Activated T-helper 1 cell treated with anti-CD3 and anti-CD28 coated beads, Interleukin-2, amount 50 U/mL, for 16 hours (primary cell): ENCODE results near the gene CARMIL1.

Experiments used
- DNase-seq, 2 donors: peaks; one replicate each; pipeline ENCODE4 v3.0.0-alpha.2; 2020; ENCODE audit warnings: low read depth in 1 of 2, low spot score in 1 of 2

Gene CARMIL1

DNA sequence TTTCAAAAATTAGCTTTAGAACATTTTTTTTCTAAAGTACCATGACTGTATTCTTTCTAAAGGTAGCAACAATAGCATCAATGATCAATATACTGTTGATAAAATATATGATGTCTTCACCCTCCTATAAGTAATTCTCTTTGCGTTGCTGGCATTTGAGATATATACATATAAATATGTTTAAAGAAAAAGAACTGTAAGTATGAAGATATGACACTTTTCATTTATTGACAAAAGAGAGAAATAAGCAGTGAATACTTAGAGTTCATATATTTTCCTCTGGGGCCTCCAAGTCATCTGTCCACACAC lies 323.5 kb downstream of the CARMIL1 start:
- DNase-seq = no peak

DNA sequence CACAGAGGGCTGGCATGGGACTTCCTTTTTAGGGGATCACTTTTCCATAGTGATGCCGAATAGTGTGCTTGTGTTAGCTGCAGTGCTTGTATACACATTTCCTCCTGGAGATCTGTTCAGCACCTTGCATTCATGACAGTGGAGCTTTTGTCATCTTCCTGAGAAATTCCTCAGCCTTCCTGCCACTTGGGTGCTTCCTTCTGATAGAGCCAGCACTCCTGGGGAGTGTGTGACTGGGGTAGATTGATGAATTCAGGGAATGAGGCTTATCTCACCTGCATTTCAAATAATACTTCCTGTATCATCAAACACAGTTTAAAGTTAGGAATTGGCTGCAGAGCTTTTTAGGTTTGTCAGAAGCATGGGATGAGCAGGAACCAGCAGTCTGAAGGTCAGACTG lies 324.1 kb downstream of the CARMIL1 start:
- no peak for DNase-seq

DNA sequence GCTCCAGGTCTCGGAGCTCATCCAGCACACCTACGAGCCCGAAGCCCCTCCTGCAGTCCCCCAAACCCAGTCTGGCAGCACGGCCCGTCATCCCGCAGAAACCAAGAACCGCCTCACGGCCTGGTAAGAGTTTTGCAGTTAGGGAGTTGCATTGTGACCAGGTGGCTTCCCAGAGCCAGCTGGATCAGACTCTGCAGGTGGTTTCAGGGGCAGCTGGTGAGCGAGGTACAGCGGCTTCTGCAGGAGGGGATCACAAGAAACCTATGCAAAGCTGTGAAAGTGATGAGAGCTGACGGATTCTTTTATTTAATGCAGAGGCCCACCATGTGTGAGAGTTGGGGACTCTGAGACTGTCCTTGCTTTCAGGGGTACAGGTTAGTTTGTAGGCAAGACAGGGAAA lies 327.0 kb downstream of the CARMIL1 start:
- no peak for DNase-seq

DNA sequence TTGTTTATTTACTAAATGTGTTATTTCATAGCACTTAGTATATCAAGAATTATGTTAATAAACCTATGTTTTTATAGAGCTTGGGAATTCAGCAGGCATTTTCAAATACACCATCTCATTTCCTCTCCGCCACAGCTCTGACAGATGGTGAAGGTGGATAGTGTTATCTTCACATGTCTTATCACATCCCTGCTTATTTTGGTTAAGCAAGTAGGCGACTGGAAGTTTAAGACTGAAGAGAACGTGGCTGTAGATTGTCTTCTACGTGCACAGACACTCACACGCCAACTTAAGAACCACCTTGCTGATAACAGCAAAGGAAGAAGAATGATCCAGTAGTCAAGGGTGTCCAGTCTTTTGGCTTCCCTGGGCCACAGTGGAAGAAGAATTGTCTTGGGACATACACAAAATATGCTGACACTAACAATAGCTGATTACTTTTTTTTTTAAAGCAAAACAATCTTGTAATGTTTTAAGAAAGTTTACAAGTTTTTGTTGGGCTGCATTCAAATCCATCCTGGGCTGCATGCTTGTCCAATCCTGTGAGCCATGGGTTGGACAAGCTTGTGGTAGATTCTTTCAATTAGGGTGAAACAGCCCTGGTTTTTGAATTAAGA lies 329.5 kb downstream of the CARMIL1 start:
- no peak for DNase-seq

DNA sequence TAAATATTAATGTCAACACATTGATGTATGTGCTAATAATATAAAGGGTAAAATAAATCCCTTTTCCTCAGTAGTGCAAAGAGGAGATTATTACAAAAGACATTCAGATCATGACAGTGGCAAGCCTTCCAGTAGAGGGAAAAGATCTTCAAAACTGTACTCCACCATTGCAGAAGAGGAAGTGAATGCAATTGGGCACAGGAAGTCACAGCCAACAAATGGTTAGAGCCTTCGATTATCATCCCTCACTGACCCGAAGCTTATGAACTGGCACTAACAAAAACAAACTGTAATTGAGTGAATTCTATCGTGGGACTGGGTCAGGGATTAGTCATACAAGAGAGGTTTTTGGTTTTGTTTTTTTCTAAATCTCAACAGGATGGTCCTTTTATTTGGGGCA lies 333.5 kb downstream of the CARMIL1 start:
- no peak for DNase-seq

DNA sequence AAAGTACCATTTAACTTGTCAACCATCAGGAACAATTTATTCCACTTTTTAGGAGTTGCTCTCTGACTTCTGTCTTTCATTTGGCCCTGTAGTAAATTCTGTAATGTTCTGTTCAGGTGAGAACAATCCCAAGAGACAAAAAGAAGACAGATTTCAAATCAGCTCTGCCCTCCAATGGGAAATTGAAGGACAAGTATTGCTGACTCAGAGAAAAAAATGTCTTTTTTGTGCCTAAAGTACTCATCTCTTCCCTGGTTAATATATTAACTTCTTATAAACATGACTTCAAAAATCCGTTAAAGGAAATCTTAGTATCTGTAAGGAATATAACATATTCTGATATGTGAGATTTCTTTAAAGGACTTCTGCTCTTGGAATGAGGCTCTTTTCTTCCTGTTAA lies 334.2 kb downstream of the CARMIL1 start:
- no peak for DNase-seq

DNA sequence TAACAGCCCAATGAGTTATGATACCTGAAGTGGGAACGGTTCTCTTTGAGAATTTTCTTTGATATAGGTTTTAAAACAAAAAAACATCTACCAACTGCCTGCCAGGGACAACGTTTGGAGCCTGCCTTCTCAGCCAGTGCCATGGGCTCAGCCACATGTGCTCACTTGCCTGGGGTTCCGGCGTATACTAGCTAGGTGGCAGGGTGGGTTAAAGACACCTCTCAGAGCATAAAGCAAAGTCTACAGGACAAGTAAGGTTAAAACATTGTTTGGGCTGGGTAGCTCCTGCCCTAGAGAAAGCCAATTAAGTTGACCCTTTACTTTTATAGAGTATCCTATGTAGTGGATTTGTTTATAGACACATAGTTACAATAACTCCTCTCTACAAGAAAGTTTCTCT lies 334.9 kb downstream of the CARMIL1 start:
- no peak for DNase-seq

DNA sequence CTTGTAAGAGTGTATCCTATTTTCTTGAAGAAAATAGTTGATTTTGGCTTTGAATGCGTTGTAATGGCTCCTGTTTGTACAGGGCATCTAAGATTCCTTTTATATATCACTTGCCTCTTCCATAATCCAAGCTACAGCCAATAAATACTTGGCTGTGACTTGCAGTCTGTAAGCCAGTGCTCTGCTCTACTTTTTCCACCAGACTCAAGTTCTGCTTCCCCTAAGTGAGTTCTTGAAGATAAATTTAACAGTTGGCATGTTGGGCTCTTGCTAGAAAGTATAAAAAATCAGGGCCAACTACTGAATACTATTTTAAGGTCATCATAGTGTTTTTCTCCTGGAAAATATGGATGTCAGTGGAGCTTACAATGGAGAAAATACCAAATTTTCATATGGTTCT lies 336.3 kb downstream of the CARMIL1 start:
- no peak for DNase-seq

DNA sequence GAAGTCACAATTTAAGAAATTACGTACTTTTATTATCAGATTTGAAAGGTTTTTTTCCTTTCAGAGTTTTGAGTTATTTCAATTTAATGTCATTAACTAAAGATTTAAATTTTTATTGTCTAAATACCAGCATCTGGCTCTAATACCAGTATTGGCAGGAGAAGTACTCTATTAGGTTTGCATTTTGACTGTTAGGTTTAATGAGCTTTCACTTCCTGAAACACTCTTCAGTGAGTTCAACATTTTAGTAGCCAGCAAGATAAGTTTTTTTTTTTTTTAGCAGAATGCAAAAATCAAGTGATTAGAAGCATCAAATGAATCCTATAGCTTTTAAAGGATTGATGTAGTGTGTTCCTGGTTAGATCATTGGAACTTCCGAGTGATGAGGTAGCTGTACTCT lies 338.8 kb downstream of the CARMIL1 start:
- DNase-seq = no peak

DNA sequence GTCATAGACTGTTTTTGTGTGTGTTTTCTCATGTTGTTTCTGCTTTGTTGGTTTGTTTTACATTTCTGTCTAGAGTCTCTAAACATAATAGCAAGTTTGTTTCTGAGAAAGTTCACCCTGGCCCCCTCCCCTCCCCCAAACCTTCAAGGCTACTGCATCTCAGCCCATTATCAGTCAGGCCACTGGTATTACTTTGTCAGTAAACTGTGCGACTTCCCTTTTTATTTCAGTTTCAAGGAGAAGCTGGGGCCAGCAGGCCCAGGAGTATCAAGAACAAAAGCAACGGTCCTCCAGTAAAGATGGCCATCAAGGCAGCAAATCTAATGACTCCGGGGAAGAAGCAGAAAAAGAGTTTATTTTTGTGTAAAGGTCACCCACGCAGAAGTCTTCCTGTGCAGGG lies 340.0 kb downstream of the CARMIL1 start:
- no peak for DNase-seq

DNA sequence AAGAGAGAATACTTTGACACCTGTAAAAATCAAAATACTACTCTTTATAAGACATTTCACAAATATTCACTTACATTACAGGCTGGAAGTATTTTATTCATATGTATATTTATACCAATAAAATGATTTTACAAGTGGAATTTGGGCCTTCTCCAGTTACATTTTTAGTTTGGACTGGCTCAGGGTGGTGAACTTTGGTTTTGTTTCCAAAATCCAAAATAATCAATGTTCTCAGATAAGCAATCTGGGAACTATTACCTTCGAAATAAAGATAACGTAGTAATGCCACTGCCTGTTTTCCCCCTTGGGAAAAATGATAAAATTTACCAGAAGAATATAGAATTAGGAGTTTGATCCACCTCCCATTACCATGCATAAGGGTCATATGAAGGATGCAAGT lies 341.2 kb downstream of the CARMIL1 start:
- no peak for DNase-seq

DNA sequence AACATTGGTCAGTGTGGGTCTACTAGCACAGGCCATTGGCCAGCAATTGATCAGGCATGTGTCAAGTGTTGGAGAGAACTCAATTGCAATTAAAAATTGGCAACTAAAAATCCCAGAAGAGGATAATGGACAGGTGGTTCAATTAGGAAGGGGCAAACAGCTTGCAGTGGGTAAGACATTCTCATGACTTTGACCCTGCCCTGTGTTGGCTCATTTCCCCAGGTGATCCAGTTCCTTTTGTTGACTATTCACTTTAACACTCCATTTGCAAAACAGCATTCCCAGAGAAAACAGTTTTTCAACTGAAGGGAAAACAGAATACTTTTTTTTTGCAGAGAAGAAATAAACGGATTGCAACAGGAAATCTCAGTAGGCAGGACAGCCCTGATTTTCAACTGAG lies 343.9 kb downstream of the CARMIL1 start:
- no peak for DNase-seq

DNA sequence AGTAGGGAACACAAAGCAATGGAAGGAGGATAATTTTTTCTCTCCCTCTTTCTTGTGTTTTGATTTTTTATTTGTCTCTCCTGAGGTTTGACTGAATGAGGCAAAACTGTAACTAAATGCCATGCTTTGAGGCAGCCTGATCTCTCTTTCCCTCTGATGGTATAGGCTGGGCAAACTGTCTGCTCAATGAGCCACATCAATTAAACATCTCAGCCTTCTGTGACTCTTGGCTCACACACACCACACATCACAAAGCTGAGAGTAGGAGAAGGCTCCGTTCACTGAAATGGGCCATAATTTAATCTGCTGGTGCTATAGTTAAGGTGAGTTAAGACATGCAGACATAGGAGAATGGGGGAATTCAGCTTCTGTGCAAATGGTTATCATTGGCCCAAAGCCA lies 344.7 kb downstream of the CARMIL1 start:
- no peak for DNase-seq

DNA sequence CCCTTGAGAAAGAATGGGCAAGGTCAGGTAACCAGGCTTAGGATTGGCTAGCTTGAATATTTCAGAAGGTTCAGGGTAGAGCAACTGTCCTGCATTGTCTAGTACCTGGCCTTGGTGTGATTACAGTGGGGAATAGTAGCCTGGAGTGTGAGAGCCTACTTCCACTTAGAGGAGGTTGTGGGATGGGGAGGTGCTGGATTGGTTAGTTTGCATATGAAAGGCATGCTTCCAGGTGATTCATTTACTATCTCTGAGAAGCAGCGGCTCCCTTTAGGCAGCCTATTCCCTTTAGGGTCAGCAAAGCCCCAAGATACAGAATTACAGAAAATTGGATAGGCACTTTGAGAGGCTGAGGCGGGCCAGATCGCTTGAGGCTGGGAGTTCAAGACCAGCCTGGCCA lies 347.8 kb downstream of the CARMIL1 start:
- no peak for DNase-seq

DNA sequence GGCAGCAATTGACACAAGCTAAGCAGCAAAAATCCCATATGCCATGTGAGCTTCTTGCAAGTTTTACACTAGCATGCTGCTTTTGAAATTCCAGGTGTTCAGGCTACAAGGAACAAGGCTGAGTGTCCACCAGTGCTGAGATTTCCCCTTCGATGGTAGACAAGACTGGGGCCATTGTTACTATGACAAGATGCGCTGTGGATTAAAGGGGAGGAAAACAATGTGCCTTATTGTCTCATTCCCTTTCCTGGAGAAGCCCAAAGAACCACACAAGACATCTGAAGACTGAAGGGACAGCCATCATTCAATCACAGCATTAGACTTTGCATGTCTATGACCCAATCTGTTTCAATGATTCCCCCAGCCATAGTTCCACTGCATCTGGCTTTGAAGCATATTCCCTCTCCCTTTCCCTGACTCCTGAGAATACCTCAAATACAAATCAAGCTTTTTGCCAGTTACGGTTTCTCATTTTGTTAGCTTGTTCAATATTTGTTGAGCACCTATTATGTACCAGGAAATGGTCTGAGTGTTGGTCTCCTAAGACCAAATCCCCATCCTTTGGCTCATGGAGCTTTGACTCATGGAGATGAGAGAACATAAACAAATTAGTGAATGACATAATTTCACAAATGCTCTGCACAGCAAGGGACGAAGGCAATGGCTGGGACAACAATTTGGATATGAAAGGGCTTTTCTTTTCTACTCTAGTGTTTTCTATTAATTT lies 349.5 kb downstream of the CARMIL1 start:
- no peak for DNase-seq

DNA sequence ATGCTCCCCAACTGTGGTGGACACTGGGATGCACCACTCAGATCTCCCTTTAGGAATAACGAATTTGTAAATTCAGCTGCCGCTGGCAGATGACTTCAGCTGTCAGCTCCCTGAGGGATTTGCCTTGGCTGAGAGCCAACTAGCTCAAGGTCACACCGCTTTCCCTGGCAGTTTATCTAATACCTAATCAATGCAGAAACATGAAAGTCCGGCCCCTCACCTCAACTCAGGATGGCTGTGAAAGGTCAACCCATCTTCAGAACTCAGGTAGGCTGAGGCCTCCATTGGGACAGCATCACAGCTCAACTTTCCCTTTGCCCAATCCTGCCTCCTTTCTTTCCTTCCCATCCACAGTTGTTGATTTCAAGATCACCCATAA lies 350.0 kb downstream of the CARMIL1 start:
- DNase-seq = no peak

DNA sequence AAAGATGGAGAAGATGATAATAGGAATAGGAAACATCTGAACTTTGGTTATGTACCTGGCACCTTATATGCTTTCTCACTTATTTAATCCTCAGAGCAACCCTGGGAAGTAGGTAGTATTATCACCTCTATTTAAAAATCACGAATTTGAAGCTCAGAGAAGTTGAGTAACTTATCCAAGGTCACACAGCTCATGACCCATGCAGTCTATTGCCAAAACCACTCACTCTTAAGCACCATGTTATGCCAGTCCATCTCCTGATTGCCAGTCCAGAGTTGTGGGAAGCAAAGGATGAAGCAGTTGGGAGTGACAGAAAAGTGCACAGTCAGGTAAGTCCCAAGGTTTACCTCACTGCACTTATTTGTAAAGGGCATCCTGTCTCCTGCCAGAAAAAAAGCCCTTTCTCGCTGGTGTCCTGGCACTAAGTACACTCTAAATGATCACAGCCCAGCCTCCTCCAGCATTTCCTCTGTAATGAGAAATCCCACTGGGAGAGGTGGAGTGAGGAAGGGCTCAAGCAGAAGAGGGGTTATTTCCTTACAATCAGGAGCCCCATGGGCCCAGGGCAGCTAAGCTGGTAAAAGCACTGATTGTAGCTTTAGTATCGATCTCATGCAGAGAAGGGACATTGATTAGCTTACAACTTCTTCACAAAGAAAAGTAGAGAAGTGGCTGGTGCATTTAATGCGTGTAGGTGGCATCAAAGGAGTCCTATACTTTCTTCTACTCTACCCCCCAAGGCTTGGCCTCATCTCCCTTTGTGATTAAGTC lies 351.5 kb downstream of the CARMIL1 start:
- no peak for DNase-seq

DNA sequence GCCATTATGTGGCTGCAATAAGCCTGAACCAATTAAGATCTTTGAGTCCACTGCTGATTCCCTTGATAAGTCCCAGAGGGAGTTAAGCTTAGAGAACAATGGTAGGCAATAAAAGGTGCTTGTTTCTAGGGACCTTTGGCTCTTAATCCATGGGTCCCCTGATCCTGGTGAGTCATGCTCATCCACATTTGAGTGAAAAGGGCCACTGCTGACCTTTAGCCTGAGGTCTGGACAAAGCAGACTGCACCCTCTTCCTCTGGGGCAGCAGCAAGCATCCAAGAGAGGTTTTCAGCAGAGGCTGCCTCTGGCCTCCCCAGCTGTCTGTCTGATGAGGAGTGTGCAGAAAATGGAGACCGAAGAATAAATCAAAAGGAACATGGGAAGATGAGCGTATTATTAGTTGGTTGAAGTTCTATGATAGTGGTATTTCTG lies 356.7 kb downstream of the CARMIL1 start:
- DNase-seq = no peak

DNA sequence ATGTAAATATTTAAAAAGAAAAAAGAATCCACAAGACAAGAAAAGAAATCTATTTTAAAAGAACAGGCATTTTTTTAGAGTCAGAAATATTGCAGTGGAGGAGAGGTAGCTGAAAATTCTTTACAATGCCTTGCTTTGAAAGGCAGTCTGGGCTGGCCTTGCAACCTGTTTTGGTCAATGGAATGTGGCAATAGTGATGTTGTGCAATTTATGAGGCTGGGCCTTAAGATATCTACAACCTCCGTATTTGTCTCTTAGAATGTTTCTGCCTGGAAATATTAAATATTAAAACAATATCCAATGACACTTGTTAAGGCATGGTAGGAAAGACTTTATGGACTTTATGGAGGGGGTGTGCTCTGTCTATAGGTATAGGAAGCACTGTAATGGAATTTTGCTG lies 358.0 kb downstream of the CARMIL1 start:
- no peak for DNase-seq

DNA sequence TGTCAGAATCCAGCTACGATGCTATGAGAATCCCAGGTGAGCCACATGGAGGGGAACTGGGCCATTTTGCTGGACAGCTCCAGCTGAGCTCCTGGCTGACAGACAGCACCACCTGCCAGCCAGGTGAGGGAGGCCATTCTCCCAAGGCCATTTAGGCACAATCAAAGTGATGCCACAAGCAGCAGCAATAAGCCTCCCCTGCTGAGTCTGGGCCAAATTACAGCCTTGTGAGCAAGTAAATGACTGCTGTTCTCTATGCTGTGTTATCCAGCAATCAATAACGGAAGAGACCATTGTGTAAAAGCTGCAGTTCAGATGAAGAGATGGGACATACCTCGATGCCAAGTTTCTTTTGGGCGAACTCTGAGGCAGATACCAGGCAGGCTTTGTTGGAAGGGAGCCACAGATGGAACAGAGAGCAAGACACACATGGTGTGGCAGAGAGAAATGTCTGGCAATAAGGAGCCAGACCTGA lies 358.8 kb downstream of the CARMIL1 start:
- DNase-seq = no peak

DNA sequence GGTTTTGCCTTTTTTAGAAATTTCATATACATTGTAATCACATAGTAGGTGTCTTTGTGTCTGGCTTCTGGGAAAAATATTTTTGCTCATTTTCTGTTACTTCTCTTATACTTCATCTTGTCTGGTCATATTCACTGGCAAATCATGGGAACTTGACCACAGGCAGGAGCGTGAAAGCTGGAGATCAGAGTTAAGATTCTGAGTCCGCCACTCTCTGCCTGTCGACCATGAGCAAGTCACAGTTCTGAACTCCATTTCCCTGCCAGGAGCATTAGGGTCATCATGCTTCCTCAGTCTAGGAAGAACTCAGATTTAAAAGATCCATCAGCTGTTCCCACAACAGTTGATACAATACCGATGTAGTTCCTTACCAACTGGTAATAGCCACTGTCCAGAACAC lies 360.5 kb downstream of the CARMIL1 start:
- DNase-seq = no peak

DNA sequence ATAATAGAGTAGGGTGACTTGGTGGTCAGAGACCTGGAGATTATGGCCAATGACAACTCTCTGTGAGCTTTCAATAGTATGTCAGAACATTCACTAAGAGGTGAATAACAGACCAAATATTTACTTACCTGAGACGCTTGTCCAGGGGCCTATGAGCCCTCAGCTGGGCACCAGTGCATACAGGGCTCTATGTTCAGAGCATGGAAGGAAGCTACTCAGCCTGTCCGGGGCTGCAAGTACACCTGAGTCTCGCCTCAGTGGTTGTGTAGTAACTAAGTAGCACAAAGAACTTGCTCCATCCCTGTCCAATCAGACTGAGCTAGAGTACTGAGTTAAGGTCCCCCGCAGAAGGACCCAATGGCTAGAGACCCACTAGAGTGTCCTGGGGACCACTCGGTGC lies 361.3 kb downstream of the CARMIL1 start:
- no peak for DNase-seq

DNA sequence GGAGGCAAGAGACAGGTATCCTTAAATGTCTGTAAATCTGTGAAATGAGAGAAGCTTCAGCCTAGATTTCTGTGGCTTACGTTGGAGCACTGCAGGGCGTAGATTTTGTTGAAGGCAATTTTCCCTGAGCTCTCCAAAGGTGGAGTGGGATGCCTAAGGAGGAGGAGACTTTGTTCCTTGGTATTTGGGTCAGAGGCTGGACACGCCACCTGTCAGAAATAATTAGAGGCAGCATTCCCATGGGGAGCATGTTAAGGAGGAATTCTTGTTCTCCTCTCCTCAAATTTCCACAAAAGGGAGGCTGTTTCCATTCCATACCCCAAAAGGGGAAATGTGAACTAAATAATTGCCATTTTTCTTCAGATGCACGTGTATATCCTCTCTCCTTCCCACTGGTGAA lies 361.7 kb downstream of the CARMIL1 start:
- DNase-seq = no peak
